Stomach (tissue), 4 donors: ENCODE data around the gene PPP2R5D.

Experiments used
- CTCF ChIP-seq, 7 experiments: fragments of 450-650 bp in 4 of 7; fragments of 200-600 bp in 3 of 7; sonication (generic) in 3 of 7; IDR thresholded peaks; one replicate each; pipeline ENCODE4 v1.5.1; 2016 to 2019; ENCODE audit warnings: antibody characterized with exemption in 7 of 7, control low read depth in 2 of 7, mild to moderate bottlenecking in 1 of 7
- EP300 ChIP-seq: sonication (generic); formaldehyde crosslinking; IDR thresholded peaks from one replicate; pipeline ENCODE4 v1.6.1; 2017; ENCODE audit warnings: antibody characterized with exemption

DNA sequence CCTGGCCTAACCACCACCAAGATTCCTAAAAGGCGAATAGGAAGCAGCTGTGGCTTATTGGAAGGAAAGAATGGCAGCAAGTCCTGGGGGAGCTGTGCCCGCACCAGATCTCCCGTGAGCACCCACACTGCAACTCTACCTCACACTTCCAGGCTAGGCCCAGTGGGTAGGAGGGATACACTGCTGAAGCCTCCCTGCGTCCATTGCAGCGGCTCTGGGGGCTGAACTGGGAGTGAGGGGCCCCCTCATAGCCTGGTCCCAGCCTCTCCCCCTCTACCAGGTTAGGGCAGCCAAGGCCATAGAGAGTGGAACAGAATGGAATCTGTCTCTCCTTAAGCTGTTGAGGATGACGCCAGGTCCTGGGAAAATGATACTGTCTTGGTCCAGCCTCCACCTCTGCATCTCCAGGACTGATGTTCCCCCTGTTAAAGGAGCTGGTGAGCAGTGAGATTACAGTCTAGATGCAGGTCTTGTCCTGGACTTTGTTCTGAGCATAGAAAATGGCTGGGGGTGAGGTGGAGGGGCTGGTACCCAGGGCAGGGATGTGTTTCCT is 43.8 kb upstream of the PPP2R5D start:
- TF ChIP-seq CTCF (IDR thresholded peaks at IDR 0.05) (no peak), EP300 (no peak)
